Endodermal cell (in vitro differentiated cells): ENCODE measurements around the gene QPRT. TPM values are rescaled to one million over a fixed set of nuclear protein-coding genes. Genes with fewer than 3 reads are reported as not detected.

Source experiments
- DNase-seq: peaks from one replicate; pipeline ENCODE4 v3.0.0-alpha.2; 2017
- H3K27ac ChIP-seq: 2 replicates; pipeline ENCODE4 v1.5.1; 2013; ENCODE audit warnings: mild to moderate bottlenecking, low read depth, low read length, moderate library complexity
- H3K27me3 ChIP-seq: 2 replicates; pipeline ENCODE4 v1.6.1; 2013; ENCODE audit warnings: mild to moderate bottlenecking, low read length, moderate library complexity; ENCODE audit not compliant: insufficient read depth, control insufficient read depth, poor library complexity, severe bottlenecking
- H3K36me3 ChIP-seq: 2 replicates; pipeline ENCODE4 v1.7.0; 2013; ENCODE audit warnings: mild to moderate bottlenecking, low read length, moderate library complexity; ENCODE audit not compliant: control insufficient read depth, insufficient read depth
- H3K4me1 ChIP-seq: one replicate; pipeline ENCODE4 v1.7.0; 2013; ENCODE audit warnings: low read length; ENCODE audit not compliant: control insufficient read depth, insufficient read depth
- H3K4me3 ChIP-seq: 2 replicates; pipeline ENCODE4 v1.5.1; 2013; ENCODE audit warnings: mild to moderate bottlenecking, low read length, moderate library complexity
- H3K9ac ChIP-seq: 2 replicates; pipeline ENCODE4 v1.6.1; 2013; ENCODE audit warnings: mild to moderate bottlenecking, low read length, moderate library complexity; ENCODE audit not compliant: poor library complexity, severe bottlenecking; ENCODE audit errors: extremely low read depth
- H3K9me3 ChIP-seq: 2 replicates; pipeline ENCODE4 v1.6.1; 2013; ENCODE audit warnings: mild to moderate bottlenecking, low read length, moderate library complexity; ENCODE audit not compliant: control insufficient read depth
- H3K27ac Mint-ChIP-seq: 2 replicates; pipeline ENCODE4 v1.8.0; 2020; ENCODE audit warnings: mixed read lengths
- H3K27me3 Mint-ChIP-seq: 2 replicates; pipeline ENCODE4 v1.8.0; 2021; ENCODE audit warnings: mild to moderate bottlenecking, mixed read lengths; ENCODE audit not compliant: insufficient read depth
- H3K36me3 Mint-ChIP-seq: 2 replicates; pipeline ENCODE4 v1.8.0; 2020; ENCODE audit warnings: low read depth, mixed read lengths
- H3K4me1 Mint-ChIP-seq: 2 replicates; pipeline ENCODE4 v1.8.0; 2020; ENCODE audit warnings: mixed read lengths
- H3K4me3 Mint-ChIP-seq: 2 replicates; pipeline ENCODE4 v1.8.0; 2020; ENCODE audit warnings: mild to moderate bottlenecking, moderate library complexity, mixed read lengths
- H3K9me3 Mint-ChIP-seq: 2 replicates; pipeline ENCODE4 v1.8.0; 2020; ENCODE audit warnings: mild to moderate bottlenecking, mixed read lengths
- CTCF ChIP-seq: fragments of 200-600 bp; sonication (generic); conservative IDR thresholded peaks from 2 replicates; pipeline ENCODE4 v1.5.0; 2021; ENCODE audit warnings: antibody characterized with exemption, mild to moderate bottlenecking
- WGBS, 2 experiments: methylation state at CpG; one replicate each; pipeline versions ENCODE4 v1.1.5 to v1.1.7; 2013; ENCODE audit warnings: missing lambda C conversion rate in 2 of 2, mixed read lengths in 1 of 2; ENCODE audit not compliant: insufficient coverage in 1 of 2, insufficient read length in 1 of 2; 5-methylcytosine and 5-hydroxymethylcytosine counted together
- total RNA-seq, 2 donors: library from RNA; stranded (reverse); fragmentation: NEBNext Ultra II Directional in 1 of 2; extraction: Animal tissue kit (Norgen Biotek cat#: 25700) in 1 of 2; gene quantifications; 2 replicates in 1 of 2; 3 replicates in 1 of 2; pipeline ENCODE4 v1.2.1, GENCODE V29; 2021

The QPRT gene
- total RNA-seq, 2 donors from 2014 or later = 92.3 to 109 TPM

- H3K4me1 ChIP-seq = no peaks in the 10 kb centered on the region
- H3K27ac ChIP-seq = no peak overlapping the region
- Mint-ChIP-seq H3K36me3 (peaks cover 41% of the 10 kb centered on the region), H3K9me3 (peaks cover 25% of the 10 kb centered on the region), H3K4me1 (peaks cover 7% of the 10 kb centered on the region), H3K27ac (no peak overlapping the region), H3K27me3 (no peaks in the 10 kb centered on the region), H3K4me3 (no peak overlapping the region)
- WGBS, 2 experiments = 93 to 96% methylated on average over 6 to 7 of the region's 7 CpGs
- no peak for TF ChIP-seq CTCF
- DNase-seq = no peak
- no peak overlapping the region for H3K9ac ChIP-seq
- no peak overlapping the region for H3K4me3 ChIP-seq
- H3K27me3 ChIP-seq = no peaks in the 10 kb centered on the region
- peaks cover 20% of the 10 kb centered on the region for H3K9me3 ChIP-seq
- peaks cover 20% of the 10 kb centered on the region for H3K36me3 ChIP-seq
Measured at GRCh38 chr16:29697391-29697790, 18.4 kb downstream of the QPRT start.

DNA sequence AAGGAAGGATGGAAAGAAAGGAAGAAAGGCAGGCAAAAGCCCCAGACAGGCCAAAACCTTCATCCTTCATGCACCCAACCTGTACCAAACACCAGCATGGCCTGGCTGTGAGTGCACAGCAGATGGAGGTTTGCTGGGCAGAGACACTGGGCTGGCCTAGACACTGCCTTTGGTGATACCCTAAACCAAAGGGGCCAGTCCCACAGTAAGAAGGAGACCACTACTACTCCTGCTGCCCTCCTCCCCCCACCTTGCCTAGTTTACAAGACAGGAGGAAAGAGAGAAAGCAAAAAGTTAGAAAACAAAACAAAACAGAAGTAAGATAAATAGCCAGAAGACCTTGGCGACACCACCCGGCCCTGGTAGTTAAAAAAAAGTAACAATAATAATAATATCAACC lies 19.1 kb downstream of the QPRT start:
- H3K27me3 Mint-ChIP-seq = no peaks in the 10 kb centered on the region
- DNase-seq = no peak
- no peak overlapping the region for H3K4me3 ChIP-seq
- H3K27me3 ChIP-seq = no peaks in the 10 kb centered on the region
- peaks cover 20% of the 10 kb centered on the region for H3K9me3 ChIP-seq
- no peak overlapping the region for H3K9ac ChIP-seq
- peaks cover 25% of the 10 kb centered on the region for H3K9me3 Mint-ChIP-seq
- peaks cover 20% of the 10 kb centered on the region for H3K36me3 ChIP-seq
- H3K36me3 Mint-ChIP-seq = peaks cover 39% of the 10 kb centered on the region
- H3K27ac ChIP-seq = no peak overlapping the region
- no peak overlapping the region for H3K27ac Mint-ChIP-seq
- TF ChIP-seq CTCF = no peak
- 100% methylated on average over 2 of the region's 2 CpGs; no CpG with 5 or more reads in 1 of the 2 experiments for WGBS, 2 experiments
- peaks cover 11% of the 10 kb centered on the region for H3K4me1 Mint-ChIP-seq
- no peaks in the 10 kb centered on the region for H3K4me1 ChIP-seq
- no peak overlapping the region for H3K4me3 Mint-ChIP-seq

GRCh38 chr16:29698484-29699323 lies 19.7 kb downstream of the QPRT start:
- 90 to 96% methylated on average over 15 to 17 of the region's 17 CpGs for WGBS, 2 experiments
- H3K4me3 ChIP-seq = no peak overlapping the region
- no peak overlapping the region for H3K27ac ChIP-seq
- peak; percentile 51 for DNase-seq
- peaks cover 20% of the 10 kb centered on the region for H3K9me3 ChIP-seq
- H3K36me3 ChIP-seq = peaks cover 20% of the 10 kb centered on the region
- no peaks in the 10 kb centered on the region for H3K27me3 Mint-ChIP-seq
- H3K4me1 ChIP-seq = no peaks in the 10 kb centered on the region
- peaks cover 38% of the 10 kb centered on the region for H3K36me3 Mint-ChIP-seq
- peaks cover 25% of the 10 kb centered on the region for H3K9me3 Mint-ChIP-seq
- H3K4me3 Mint-ChIP-seq = no peak overlapping the region
- H3K27me3 ChIP-seq = no peaks in the 10 kb centered on the region
- TF ChIP-seq CTCF = no peak
- no peak overlapping the region for H3K9ac ChIP-seq
- H3K4me1 Mint-ChIP-seq = peaks cover 11% of the 10 kb centered on the region
- no peak overlapping the region for H3K27ac Mint-ChIP-seq
